ENCODE results near the gene CD82. TPM values are rescaled to one million over a fixed set of nuclear protein-coding genes. Genes with fewer than 3 reads are reported as not detected.

Gene CD82
- total and polyA plus RNA-seq, 4 experiments from 2014 or later: 130 to 260 (median 191) TPM

GRCh38 chr11:44580701-44581100 lies 15.2 kb downstream of the CD82 start:
- no peaks in the 10 kb centered on the region for H3K27me3 Mint-ChIP-seq
- peak overlapping the region in 1 of 8 donors; percentile 53 for H3K4me3 Mint-ChIP-seq
- H3K36me3 ChIP-seq (ENCODE audit: insufficient read depth, low read length): peaks cover 21% of the 10 kb centered on the region
- H3K4me1 Mint-ChIP-seq: peaks cover 42 to 94% (median 71%) of the 10 kb centered on the region in 4 donors
- no peak overlapping the region for H3K4me3 ChIP-seq (ENCODE audit: low read length in 2 of 2)
- DNase-seq: peak in 1 of 5 donors; percentile 5
- peaks cover 30 to 41% of the 10 kb centered on the region in 2 donors for H3K36me3 Mint-ChIP-seq
- H3K27me3 ChIP-seq (ENCODE audit: insufficient read depth, low read length): no peaks in the 10 kb centered on the region
- intact Hi-C loops (cut with micrococcal nuclease): no loop called here
- ChIA-PET POLR2A (ENCODE audit: partially characterized antibody) (interaction anchor here (0.9 to 4.7 kb wide), 5 partner anchors 9 to 31 kb away, joined by 4 to 30 read pairs (median 5); no protein-coding TSS in a partner anchor), CTCF (ENCODE audit: partially characterized antibody) (interaction anchor here (1.5 kb wide), 1 partner anchor 37 kb away, joined by 4 read pairs; no protein-coding TSS in a partner anchor)
- peak overlapping the region; percentile 43 to 87 (median 73) for H3K27ac Mint-ChIP-seq
- peaks cover 93% of the 10 kb centered on the region for H3K4me1 ChIP-seq (ENCODE audit: insufficient read depth, low read length)
- no peak overlapping the region for H3K27ac ChIP-seq (ENCODE audit: low read depth, low read length)
- H3K9me3 ChIP-seq (ENCODE audit: control insufficient read depth in 1 of 2, low read length in 2 of 2): no peaks in the 10 kb centered on the region
- peaks cover 0 to 2% (median 0%) of the 10 kb centered on the region in 8 donors for H3K9me3 Mint-ChIP-seq

- Histone ChIP-seq H3K9me3 (ENCODE audit: control insufficient read depth in 1 of 2, low read length in 2 of 2) (no peaks in the 10 kb centered on the region), H3K27ac (ENCODE audit: low read depth, low read length) (no peak overlapping the region), H3K36me3 (ENCODE audit: insufficient read depth, low read length) (peaks cover 26% of the 10 kb centered on the region), H3K4me3 (ENCODE audit: low read length in 2 of 2) (no peak overlapping the region), H3K27me3 (ENCODE audit: insufficient read depth, low read length) (no peaks in the 10 kb centered on the region), H3K4me1 (ENCODE audit: insufficient read depth, low read length) (peaks cover 88% of the 10 kb centered on the region)
- no peak overlapping the region for H3K4me3 Mint-ChIP-seq
- CTCF ChIA-PET (ENCODE audit: partially characterized antibody): interaction anchor here (1.5 kb wide), 1 partner anchor 36 kb away, joined by 4 read pairs; no protein-coding TSS in a partner anchor
- H3K9me3 Mint-ChIP-seq: peaks cover 0 to 2% (median 0%) of the 10 kb centered on the region in 8 donors
- H3K4me1 Mint-ChIP-seq: peaks cover 38 to 93% (median 67%) of the 10 kb centered on the region in 4 donors
- DNase-seq: no peak
- intact Hi-C loops (cut with micrococcal nuclease): no loop called here
- peak overlapping the region in 3 of 7 donors; percentile 17 to 73 (median 24) for H3K27ac Mint-ChIP-seq
- no peaks in the 10 kb centered on the region for H3K27me3 Mint-ChIP-seq
- H3K36me3 Mint-ChIP-seq: peaks cover 26 to 41% of the 10 kb centered on the region in 2 donors
- POLR2A ChIA-PET (ENCODE audit: partially characterized antibody): interaction anchor here (0.9 to 2.8 kb wide), 5 partner anchors 9 to 31 kb away, joined by 4 to 9 read pairs (median 5); no protein-coding TSS in a partner anchor
Observed at GRCh38 chr11:44581246-44581645, 15.8 kb downstream of the CD82 start.

- Mint-ChIP-seq H3K4me1 (peaks cover 34 to 91% (median 57%) of the 10 kb centered on the region in 4 donors), H3K36me3 (peaks cover 35 to 52% of the 10 kb centered on the region in 2 donors), H3K27me3 (no peaks in the 10 kb centered on the region), H3K9me3 (peaks cover 0 to 2% (median 0%) of the 10 kb centered on the region in 8 donors), H3K27ac (peak overlapping the region in 6 of 7 donors; percentile 55 to 86 (median 76)), H3K4me3 (no peak overlapping the region)
- Histone ChIP-seq H3K27me3 (ENCODE audit: insufficient read depth, low read length) (no peaks in the 10 kb centered on the region), H3K27ac (ENCODE audit: low read depth, low read length) (no peak overlapping the region), H3K4me3 (ENCODE audit: low read length in 2 of 2) (no peak overlapping the region), H3K9me3 (ENCODE audit: control insufficient read depth in 1 of 2, low read length in 2 of 2) (no peaks in the 10 kb centered on the region), H3K36me3 (ENCODE audit: insufficient read depth, low read length) (peaks cover 38% of the 10 kb centered on the region), H3K4me1 (ENCODE audit: insufficient read depth, low read length) (peaks cover 72% of the 10 kb centered on the region)
- ChIA-PET POLR2A (ENCODE audit: partially characterized antibody) (interaction anchor here (2.8 to 3.2 kb wide), 2 partner anchors 8 to 14 kb away, joined by 8 to 12 read pairs; no protein-coding TSS in a partner anchor), CTCF (ENCODE audit: partially characterized antibody) (interaction anchor here (1.4 to 2.3 kb wide), 2 partner anchors 23 to 32 kb away, joined by 3 to 6 read pairs; no protein-coding TSS in a partner anchor)
- intact Hi-C loops (cut with micrococcal nuclease): loop anchor here (2.0 kb wide), 1 partner anchor 14 kb away; no protein-coding TSS in a partner anchor
- no peak for DNase-seq
Observed at GRCh38 chr11:44582641-44583352, 17.3 kb downstream of the CD82 start.

GRCh38 chr11:44583353-44583669 lies 17.8 kb downstream of the CD82 start:
- CTCF ChIA-PET (ENCODE audit: partially characterized antibody): interaction anchor here (0.6 to 2.3 kb wide), 5 partner anchors 9 to 31 kb away, joined by 3 to 8 read pairs (median 5); no protein-coding TSS in a partner anchor
- DNase-seq: no peak
- H3K36me3 ChIP-seq (ENCODE audit: insufficient read depth, low read length): peaks cover 41% of the 10 kb centered on the region
- Mint-ChIP-seq H3K36me3 (peaks cover 37 to 56% of the 10 kb centered on the region in 2 donors), H3K27ac (peak overlapping the region; percentile 55 to 86 (median 80)), H3K4me3 (no peak overlapping the region), H3K4me1 (peaks cover 33 to 88% (median 54%) of the 10 kb centered on the region in 4 donors), H3K9me3 (peaks cover 0 to 2% (median 0%) of the 10 kb centered on the region in 8 donors), H3K27me3 (no peaks in the 10 kb centered on the region)
- no peaks in the 10 kb centered on the region for H3K27me3 ChIP-seq (ENCODE audit: insufficient read depth, low read length)
- no peak overlapping the region for H3K27ac ChIP-seq (ENCODE audit: low read depth, low read length)
- H3K9me3 ChIP-seq (ENCODE audit: control insufficient read depth in 1 of 2, low read length in 2 of 2): no peaks in the 10 kb centered on the region
- H3K4me1 ChIP-seq (ENCODE audit: insufficient read depth, low read length): peaks cover 67% of the 10 kb centered on the region
- no peak overlapping the region for H3K4me3 ChIP-seq (ENCODE audit: low read length in 2 of 2)
- intact Hi-C loops (cut with micrococcal nuclease): loop anchor here (2.0 kb wide), 1 partner anchor 15 kb away; no protein-coding TSS in a partner anchor
- POLR2A ChIA-PET (ENCODE audit: partially characterized antibody): interaction anchor here (1.0 to 3.2 kb wide), 3 partner anchors 9 to 13 kb away, joined by 3 to 12 read pairs (median 8); no protein-coding TSS in a partner anchor

GRCh38 chr11:44585421-44585820 lies 20.0 kb downstream of the CD82 start:
- peaks cover 0 to 2% (median 0%) of the 10 kb centered on the region in 8 donors for H3K9me3 Mint-ChIP-seq
- ChIA-PET POLR2A (ENCODE audit: partially characterized antibody) (interaction anchor here (1.4 to 3.4 kb wide), 3 partner anchors 11 to 26 kb away, joined by 3 to 13 read pairs (median 12); no protein-coding TSS in a partner anchor), CTCF (ENCODE audit: partially characterized antibody) (interaction anchor here (1.1 to 1.9 kb wide), 2 partner anchors 27 to 32 kb away, joined by 3 to 8 read pairs; no protein-coding TSS in a partner anchor)
- DNase-seq: no peak
- peaks cover 46 to 63% of the 10 kb centered on the region in 2 donors for H3K36me3 Mint-ChIP-seq
- Histone ChIP-seq H3K36me3 (ENCODE audit: insufficient read depth, low read length) (peaks cover 46% of the 10 kb centered on the region), H3K4me3 (ENCODE audit: low read length in 2 of 2) (no peak overlapping the region), H3K27me3 (ENCODE audit: insufficient read depth, low read length) (no peaks in the 10 kb centered on the region), H3K9me3 (ENCODE audit: control insufficient read depth in 1 of 2, low read length in 2 of 2) (no peaks in the 10 kb centered on the region), H3K27ac (ENCODE audit: low read depth, low read length) (no peak overlapping the region), H3K4me1 (ENCODE audit: insufficient read depth, low read length) (peaks cover 59% of the 10 kb centered on the region)
- H3K4me3 Mint-ChIP-seq: no peak overlapping the region
- H3K27me3 Mint-ChIP-seq: no peaks in the 10 kb centered on the region
- H3K27ac Mint-ChIP-seq: peak overlapping the region in 5 of 7 donors; percentile 64 to 78 (median 68)
- H3K4me1 Mint-ChIP-seq: peaks cover 30 to 89% (median 47%) of the 10 kb centered on the region in 4 donors
- intact Hi-C loops (cut with micrococcal nuclease): no loop called here

GRCh38 chr11:44589301-44589700 lies 23.8 kb downstream of the CD82 start:
- intact Hi-C loops (cut with micrococcal nuclease): no loop called here
- no peak overlapping the region for H3K4me3 Mint-ChIP-seq
- H3K36me3 ChIP-seq (ENCODE audit: insufficient read depth, low read length): peaks cover 36% of the 10 kb centered on the region
- H3K4me1 ChIP-seq (ENCODE audit: insufficient read depth, low read length): peaks cover 60% of the 10 kb centered on the region
- no peak overlapping the region for H3K27ac ChIP-seq (ENCODE audit: low read depth, low read length)
- peaks cover 38 to 90% (median 50%) of the 10 kb centered on the region in 4 donors for H3K4me1 Mint-ChIP-seq
- peaks cover 48 to 66% of the 10 kb centered on the region in 2 donors for H3K36me3 Mint-ChIP-seq
- POLR2A ChIA-PET (ENCODE audit: partially characterized antibody): interaction anchor here (1.2 to 15.4 kb wide), 3 partner anchors 11 to 24 kb away, joined by 4 to 210 read pairs (median 4); no protein-coding TSS in a partner anchor
- DNase-seq: no peak
- H3K27ac Mint-ChIP-seq: peak overlapping the region in 5 of 7 donors; percentile 52 to 68 (median 59)
- H3K27me3 Mint-ChIP-seq: no peaks in the 10 kb centered on the region
- no peaks in the 10 kb centered on the region for H3K27me3 ChIP-seq (ENCODE audit: insufficient read depth, low read length)
- CTCF ChIA-PET (ENCODE audit: partially characterized antibody): interaction anchor here (1.0 to 1.7 kb wide), 3 partner anchors 12 to 33 kb away, joined by 3 to 7 read pairs (median 3); no protein-coding TSS in a partner anchor
- H3K9me3 ChIP-seq (ENCODE audit: control insufficient read depth in 1 of 2, low read length in 2 of 2): no peaks in the 10 kb centered on the region
- H3K4me3 ChIP-seq (ENCODE audit: low read length in 2 of 2): no peak overlapping the region
- peaks cover 0 to 2% (median 0%) of the 10 kb centered on the region in 8 donors for H3K9me3 Mint-ChIP-seq

Measured in CD4-positive, alpha-beta memory T cell (primary cell).